ENCODE results near the gene CEACAM18.

CEACAM18 gene

GRCh38 chr19:51531349-51532315, 53.3 kb downstream of the CEACAM18 start, which contains the start of gene SIGLEC6:
Gene SIGLEC6, minus strand, starts transcription at chr19:51531670. Its CDS starts 22 bp downstream, at chr19:51531648.
- peak; percentile 60 for DNase-seq (ENCODE audit: low spot score)
- no peak for TF ChIP-seq CTCF (IDR thresholded peaks at IDR 0.05; ENCODE audit: extremely low read depth, insufficient read depth, missing control alignments)
- in situ Hi-C loops (cut with MboI; ENCODE audit: low pct_unique_long_range_greater_than_20kb, low sequenced_read_pairs, unreplicated experiment): no loop called here

GRCh38 chr19:51535535-51535934, 57.2 kb downstream of the CEACAM18 start:
- TF ChIP-seq CTCF (IDR thresholded peaks at IDR 0.05; ENCODE audit: extremely low read depth, insufficient read depth, missing control alignments): no peak
- in situ Hi-C loops (cut with MboI; ENCODE audit: low pct_unique_long_range_greater_than_20kb, low sequenced_read_pairs, unreplicated experiment): no loop called here

GRCh38 chr19:51539821-51540366, 61.6 kb downstream of the CEACAM18 start:
- no peak for TF ChIP-seq CTCF (IDR thresholded peaks at IDR 0.05; ENCODE audit: extremely low read depth, insufficient read depth, missing control alignments)
- no peak for DNase-seq (ENCODE audit: low spot score)
- in situ Hi-C loops (cut with MboI; ENCODE audit: low pct_unique_long_range_greater_than_20kb, low sequenced_read_pairs, unreplicated experiment): no loop called here

More at GRCh38 chr19:51535535-51535934, 57.2 kb downstream of the CEACAM18 start:
- no peak for DNase-seq (ENCODE audit: low spot score)

All from GM13977 (cell line).